GM12878 (cell line): ENCODE measurements around the gene ISG20. TPM values are rescaled to one million over a fixed set of nuclear protein-coding genes. Genes with fewer than 3 reads are reported as not detected.
A peak's percentile ranks its signal among the peaks of the same experiment; 100 is the strongest.

ENCODE experiments used
- ATF7 ChIP-seq: fragments of 450-650 bp; IDR thresholded peaks from 2 replicates; pipeline ENCODE4 v1.6.1; 2016; ENCODE audit warnings: low read depth, mild to moderate bottlenecking
- BHLHE40 ChIP-seq, 2 experiments: fragments of 450-650 bp in 1 of 2; IDR thresholded peaks; 2 replicates each; pipeline ENCODE4 v1.6.1; 2011 to 2017; ENCODE audit warnings: low read depth in 2 of 2, borderline replicate concordance in 1 of 2, improper control_type of control experiment in 1 of 2, low read length in 1 of 2, mild to moderate bottlenecking in 1 of 2
- GATAD2B ChIP-seq: fragments of 450-650 bp; conservative IDR thresholded peaks from 2 replicates; pipeline ENCODE4 v1.6.1; 2017; ENCODE audit warnings: low read depth, mild to moderate bottlenecking, moderate library complexity
- IKZF1 ChIP-seq: fragments of 450-650 bp; conservative IDR thresholded peaks from 2 replicates; pipeline ENCODE4 v1.6.1; 2017; ENCODE audit warnings: antibody characterized with exemption, mild to moderate bottlenecking
- NR2C1 ChIP-seq: fragments of 450-650 bp; IDR thresholded peaks from 2 replicates; pipeline ENCODE4 v1.6.1; 2017; ENCODE audit warnings: antibody characterized with exemption, mild to moderate bottlenecking, moderate library complexity
- SMC3 ChIP-seq: IDR thresholded peaks from 2 replicates; pipeline ENCODE4 v1.6.1; 2011; ENCODE audit warnings: low read length, improper control_type of control experiment, borderline replicate concordance
- YY1 ChIP-seq: IDR thresholded peaks from 2 replicates; pipeline ENCODE4 v1.6.1; 2011; ENCODE audit warnings: low read depth, mild to moderate bottlenecking, low read length
- ZNF217 ChIP-seq: fragments of 450-650 bp; IDR thresholded peaks from 2 replicates; pipeline ENCODE4 v1.6.1; 2017; ENCODE audit warnings: antibody characterized with exemption, mild to moderate bottlenecking
- ZNF24 ChIP-seq: fragments of 450-650 bp; IDR thresholded peaks from 2 replicates; pipeline ENCODE4 v1.6.1; 2017; ENCODE audit warnings: antibody characterized with exemption, mild to moderate bottlenecking
- ZZZ3 ChIP-seq: IDR thresholded peaks from 2 replicates; pipeline ENCODE4 v1.6.1; 2011; ENCODE audit warnings: low read depth; ENCODE audit not compliant: control insufficient read depth, insufficient read length
- polyA plus RNA-seq, 11 experiments: library from polyadenylated mRNA; depleted of rRNA in 4 of 11; unstranded in 6 of 11; stranded (reverse) in 5 of 11; fragments of >200 nt; fragmentation: Nextera tagmentation in 4 of 11; fragmentation: Illumina TruSeq in 1 of 11; extraction: Ambion mirVana in 4 of 11; extraction: Trizol in 1 of 11; gene quantifications; 1 replicate in 1 of 11; 2 replicates in 10 of 11; pipeline versions ENCODE4 v1.2.1 to v1.2.3, GENCODE V29; 2011 to 2016; ENCODE audit warnings: inconsistent platforms in 2 of 11, missing spikeins in 2 of 11, low read depth in 1 of 11
- total RNA-seq, 4 experiments: library from RNA; depleted of rRNA in 3 of 4; stranded (reverse); fragments of >200 nt in 3 of 4; fragmentation: Illumina TruSeq in 1 of 4; extraction: Trizol in 1 of 4; gene quantifications; 2 replicates each; pipeline versions ENCODE4 v1.2.1 to v1.2.3, GENCODE V29; 2013 to 2021
- TF ChIP-seq, protein P1 (sequence below), 3 experiments: IDR thresholded peaks in 2 of 3; conservative IDR thresholded peaks in 1 of 3; 2 replicates each; pipeline ENCODE4 v1.5.1; 2011; ENCODE audit warnings: low read depth in 3 of 3, low read length in 3 of 3, mild to moderate bottlenecking in 3 of 3, control low read depth in 2 of 3, moderate library complexity in 2 of 3, inconsistent platforms in 1 of 3, mixed read lengths in 1 of 3; ENCODE audit not compliant: control insufficient read depth in 2 of 3, insufficient read depth in 1 of 3; ENCODE audit errors: extremely low read depth in 1 of 3
- TF ChIP-seq, protein P2 (sequence below): fragments of 450-650 bp; IDR thresholded peaks from 2 replicates; pipeline ENCODE4 v1.6.1; 2017; ENCODE audit warnings: mild to moderate bottlenecking, moderate library complexity

Gene ISG20
- total and polyA plus RNA-seq, 10 of the 15 experiments (the other 5 are each of a cell fraction or from before 2014, with no cell fraction given) = 23.4 to 210 (median 85.9) TPM

DNA sequence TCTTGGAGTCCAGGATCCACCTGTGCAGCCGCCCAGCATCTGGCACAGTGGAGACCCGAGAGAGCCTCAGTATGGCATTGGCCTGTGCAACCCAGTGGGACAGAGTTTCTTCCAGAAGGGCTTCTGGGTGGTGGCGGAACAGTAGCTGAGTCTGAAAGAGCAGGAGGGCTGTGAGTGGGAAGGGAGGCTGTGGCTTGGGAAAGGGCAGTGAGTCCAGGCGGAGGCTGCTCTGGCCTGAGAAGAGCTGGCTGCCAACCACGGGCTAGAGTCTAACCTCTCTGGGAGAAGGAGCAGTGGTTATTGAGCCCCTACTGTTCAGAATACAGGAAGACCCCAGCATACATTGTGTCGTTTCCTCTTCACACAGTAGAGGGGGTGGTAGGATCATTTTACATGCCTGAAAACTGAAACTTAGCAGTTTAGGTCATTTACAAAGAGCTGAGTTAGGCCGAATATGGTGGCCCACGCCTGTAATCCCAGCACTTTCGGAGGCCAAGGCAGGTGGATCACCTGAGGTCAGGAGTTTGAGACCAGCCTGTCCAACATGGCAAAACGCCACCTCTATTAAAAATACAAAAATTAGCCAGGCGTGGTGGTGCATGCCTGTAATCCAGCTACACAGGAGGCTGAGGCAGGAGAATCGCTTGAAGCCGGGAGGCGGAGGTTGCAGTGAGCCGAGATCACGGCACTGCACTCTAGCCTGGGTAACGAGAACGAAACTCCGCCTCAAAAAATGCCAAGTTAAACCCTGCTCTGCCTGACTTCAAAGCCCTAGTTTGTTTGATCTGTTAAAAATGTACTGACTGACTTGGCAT lies 14.5 kb upstream of the ISG20 start (continued):
- 0 out of 2 replicates have a peak, but pooled peaks have one; percentile 51 for TF ChIP-seq ZNF24
- 0 out of 2 replicates have a peak, but pooled peaks have one; percentile 25 for TF ChIP-seq YY1
- peak; percentile 70; the same call in 1 of the 2 replicates for TF ChIP-seq SMC3
- no peak for TF ChIP-seq GATAD2B
- no peak for TF ChIP-seq ZZZ3
- TF ChIP-seq IKZF1 = peak; percentile 38; the same call in 1 of the 2 replicates
- TF ChIP-seq, protein P1, sequence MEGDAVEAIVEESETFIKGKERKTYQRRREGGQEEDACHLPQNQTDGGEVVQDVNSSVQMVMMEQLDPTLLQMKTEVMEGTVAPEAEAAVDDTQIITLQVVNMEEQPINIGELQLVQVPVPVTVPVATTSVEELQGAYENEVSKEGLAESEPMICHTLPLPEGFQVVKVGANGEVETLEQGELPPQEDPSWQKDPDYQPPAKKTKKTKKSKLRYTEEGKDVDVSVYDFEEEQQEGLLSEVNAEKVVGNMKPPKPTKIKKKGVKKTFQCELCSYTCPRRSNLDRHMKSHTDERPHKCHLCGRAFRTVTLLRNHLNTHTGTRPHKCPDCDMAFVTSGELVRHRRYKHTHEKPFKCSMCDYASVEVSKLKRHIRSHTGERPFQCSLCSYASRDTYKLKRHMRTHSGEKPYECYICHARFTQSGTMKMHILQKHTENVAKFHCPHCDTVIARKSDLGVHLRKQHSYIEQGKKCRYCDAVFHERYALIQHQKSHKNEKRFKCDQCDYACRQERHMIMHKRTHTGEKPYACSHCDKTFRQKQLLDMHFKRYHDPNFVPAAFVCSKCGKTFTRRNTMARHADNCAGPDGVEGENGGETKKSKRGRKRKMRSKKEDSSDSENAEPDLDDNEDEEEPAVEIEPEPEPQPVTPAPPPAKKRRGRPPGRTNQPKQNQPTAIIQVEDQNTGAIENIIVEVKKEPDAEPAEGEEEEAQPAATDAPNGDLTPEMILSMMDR (IDR thresholded peaks at IDR 0.05 in 2 of 3, conservative IDR thresholded peaks at IDR 0.05 in 1 of 3; ENCODE audit: control insufficient read depth in 2 of 3, extremely low read depth in 1 of 3, insufficient read depth in 1 of 3, low read depth in 3 of 3, low read length in 3 of 3) = peak; percentile 62 to 78 (median 65)
- peak; percentile 69 for TF ChIP-seq ATF7
- TF ChIP-seq NR2C1 = no peak
- TF ChIP-seq, protein P2, sequence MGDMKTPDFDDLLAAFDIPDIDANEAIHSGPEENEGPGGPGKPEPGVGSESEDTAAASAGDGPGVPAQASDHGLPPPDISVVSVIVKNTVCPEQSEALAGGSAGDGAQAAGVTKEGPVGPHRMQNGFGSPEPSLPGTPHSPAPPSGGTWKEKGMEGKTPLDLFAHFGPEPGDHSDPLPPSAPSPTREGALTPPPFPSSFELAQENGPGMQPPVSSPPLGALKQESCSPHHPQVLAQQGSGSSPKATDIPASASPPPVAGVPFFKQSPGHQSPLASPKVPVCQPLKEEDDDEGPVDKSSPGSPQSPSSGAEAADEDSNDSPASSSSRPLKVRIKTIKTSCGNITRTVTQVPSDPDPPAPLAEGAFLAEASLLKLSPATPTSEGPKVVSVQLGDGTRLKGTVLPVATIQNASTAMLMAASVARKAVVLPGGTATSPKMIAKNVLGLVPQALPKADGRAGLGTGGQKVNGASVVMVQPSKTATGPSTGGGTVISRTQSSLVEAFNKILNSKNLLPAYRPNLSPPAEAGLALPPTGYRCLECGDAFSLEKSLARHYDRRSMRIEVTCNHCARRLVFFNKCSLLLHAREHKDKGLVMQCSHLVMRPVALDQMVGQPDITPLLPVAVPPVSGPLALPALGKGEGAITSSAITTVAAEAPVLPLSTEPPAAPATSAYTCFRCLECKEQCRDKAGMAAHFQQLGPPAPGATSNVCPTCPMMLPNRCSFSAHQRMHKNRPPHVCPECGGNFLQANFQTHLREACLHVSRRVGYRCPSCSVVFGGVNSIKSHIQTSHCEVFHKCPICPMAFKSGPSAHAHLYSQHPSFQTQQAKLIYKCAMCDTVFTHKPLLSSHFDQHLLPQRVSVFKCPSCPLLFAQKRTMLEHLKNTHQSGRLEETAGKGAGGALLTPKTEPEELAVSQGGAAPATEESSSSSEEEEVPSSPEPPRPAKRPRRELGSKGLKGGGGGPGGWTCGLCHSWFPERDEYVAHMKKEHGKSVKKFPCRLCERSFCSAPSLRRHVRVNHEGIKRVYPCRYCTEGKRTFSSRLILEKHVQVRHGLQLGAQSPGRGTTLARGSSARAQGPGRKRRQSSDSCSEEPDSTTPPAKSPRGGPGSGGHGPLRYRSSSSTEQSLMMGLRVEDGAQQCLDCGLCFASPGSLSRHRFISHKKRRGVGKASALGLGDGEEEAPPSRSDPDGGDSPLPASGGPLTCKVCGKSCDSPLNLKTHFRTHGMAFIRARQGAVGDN = peak; percentile 42
- no peak for TF ChIP-seq ZNF217
- peak in 1 of 2 experiments; percentile 7; a peak in 1 of 4 replicates for TF ChIP-seq BHLHE40 (IDR thresholded peaks at IDR 0.05; ENCODE audit: borderline replicate concordance in 1 of 2, low read depth in 2 of 2, low read length in 1 of 2)
- TF ChIP-seq, all 136 proteins: peak for 15
